ENCODE data around the gene GRAP2. TPM values are rescaled to one million over a fixed set of nuclear protein-coding genes. Genes with fewer than 3 reads are reported as not detected.

GRAP2 gene
- total and polyA plus RNA-seq, 2 of the 4 experiments (the other 2 are of a cell fraction), result not detected

DNA sequence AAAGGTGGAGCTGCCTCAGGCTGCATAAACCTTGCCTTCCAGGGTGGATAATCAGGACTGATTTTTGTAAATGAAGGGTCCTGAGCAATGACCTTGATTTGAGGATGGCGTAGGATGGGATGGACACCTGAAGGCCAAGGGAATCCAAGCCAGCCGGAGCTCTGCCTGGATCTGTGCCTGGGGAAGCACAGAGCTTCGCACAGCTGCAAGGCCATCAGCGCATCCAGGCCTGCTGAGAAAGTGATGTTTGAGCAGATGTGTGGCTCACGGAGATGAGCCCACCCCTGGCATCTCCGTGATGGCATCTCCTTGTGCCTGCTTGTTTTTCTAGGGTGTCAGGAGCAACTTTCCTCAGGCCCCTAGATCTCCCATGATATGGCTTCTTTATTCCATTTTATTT, 117.2 kb downstream of the GRAP2 start:
- Histone ChIP-seq H3K79me1 (ENCODE audit: low read depth in 1 of 2, low read length in 2 of 2) (no peaks in the 10 kb centered on the region), H4K5ac (ENCODE audit: low read depth, low read length) (no peak overlapping the region), H3K18ac (ENCODE audit: low read depth, low read length) (no peak overlapping the region), H3K56ac (ENCODE audit: extremely low read depth, insufficient read depth, low read length) (no peak overlapping the region), H3K9me1 (ENCODE audit: insufficient read depth, low read length) (peaks cover 3% of the 10 kb centered on the region; the same call in 1 of the 2 replicates), H3K27me3 (ENCODE audit: control insufficient read depth, insufficient read depth, low read length) (peaks cover 47% of the 10 kb centered on the region), H3K9me3 (ENCODE audit: control insufficient read depth, insufficient read depth, low read length) (no peaks in the 10 kb centered on the region), H2BK15ac (ENCODE audit: low read depth, low read length) (no peak overlapping the region), H3K4me3 (ENCODE audit: insufficient read depth, low read depth, low read length) (no peak overlapping the region), H3K4me2 (ENCODE audit: low read depth, low read length) (no peak overlapping the region), H3K9ac (ENCODE audit: low read depth, low read length) (no peak overlapping the region), H3K4ac (ENCODE audit: low read depth, low read length) (no peak overlapping the region), H2BK120ac (ENCODE audit: low read depth, low read length) (no peak overlapping the region), H4K20me1 (ENCODE audit: insufficient read depth, low read length) (no peaks in the 10 kb centered on the region), H2AK5ac (ENCODE audit: low read depth, low read length) (no peak overlapping the region), H3K14ac (replicated peaks; ENCODE audit: low read depth, low read length) (no peak overlapping the region), H3K36me3 (ENCODE audit: control insufficient read depth, insufficient read depth, low read length) (no peaks in the 10 kb centered on the region), H4K91ac (ENCODE audit: insufficient read depth, low read depth, low read length) (no peak overlapping the region), H3K4me1 (ENCODE audit: control insufficient read depth, insufficient read depth, low read length) (no peaks in the 10 kb centered on the region), H2BK5ac (ENCODE audit: low read depth, low read length, poor library complexity, severe bottlenecking) (no peak overlapping the region), H2AK9ac (replicated peaks; ENCODE audit: low read depth, low read length, poor library complexity) (no peak overlapping the region), H2AFZ (replicated peaks; ENCODE audit: low read length, poor library complexity) (no peak overlapping the region), H3K27ac (ENCODE audit: insufficient read depth, low read length) (no peak overlapping the region), H2BK20ac (ENCODE audit: low read depth, low read length) (no peak overlapping the region), H3K23ac (ENCODE audit: low read depth, low read length) (no peak overlapping the region), H4K8ac (ENCODE audit: low read depth in 2 of 2, low read length in 2 of 2) (no peak overlapping the region)
- in situ Hi-C loops (cut with MboI; ENCODE audit: low sequenced_read_pairs) (no loop called here), dilution Hi-C loops (cut with HindIII; ENCODE audit: low sequenced_read_pairs, unreplicated experiment) (no loop called here), intact Hi-C loops (cut with micrococcal nuclease) (no loop called here)
- TF ChIP-seq FOS (IDR thresholded peaks at IDR 0.05; ENCODE audit: low read depth, low read length) (no peak), SMC3 (IDR thresholded peaks at IDR 0.05; ENCODE audit: low read depth, low read length) (no peak), NFE2L2 (IDR thresholded peaks at IDR 0.05; ENCODE audit: low read depth, low read length) (no peak), CHD1 (IDR thresholded peaks at IDR 0.05; ENCODE audit: low read depth, low read length) (no peak)
- TF ChIP-seq, protein P1, sequence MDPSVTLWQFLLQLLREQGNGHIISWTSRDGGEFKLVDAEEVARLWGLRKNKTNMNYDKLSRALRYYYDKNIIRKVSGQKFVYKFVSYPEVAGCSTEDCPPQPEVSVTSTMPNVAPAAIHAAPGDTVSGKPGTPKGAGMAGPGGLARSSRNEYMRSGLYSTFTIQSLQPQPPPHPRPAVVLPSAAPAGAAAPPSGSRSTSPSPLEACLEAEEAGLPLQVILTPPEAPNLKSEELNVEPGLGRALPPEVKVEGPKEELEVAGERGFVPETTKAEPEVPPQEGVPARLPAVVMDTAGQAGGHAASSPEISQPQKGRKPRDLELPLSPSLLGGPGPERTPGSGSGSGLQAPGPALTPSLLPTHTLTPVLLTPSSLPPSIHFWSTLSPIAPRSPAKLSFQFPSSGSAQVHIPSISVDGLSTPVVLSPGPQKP (IDR thresholded peaks at IDR 0.05; ENCODE audit: borderline replicate concordance, low read depth, low read length), result no peak
- WGBS, 2 experiments (ENCODE audit: extremely low coverage in 2 of 2, insufficient read length in 1 of 2), result 83% methylated on average over 1 of the region's 6 CpGs; no CpG with 5 or more reads in 1 of the 2 experiments
- DNase-seq (no peak), ATAC-seq (ENCODE audit: low read depth) (no peak)
- POLR2A ChIA-PET (ENCODE audit: unreplicated experiment), result no interaction called here
- CTCF ChIA-PET, result no interaction called here
- no TSS peak for BruUV-seq (replicated peaks)
